ENCODE measurements around the gene BBOX1.

- TF ChIP-seq, protein P1, sequence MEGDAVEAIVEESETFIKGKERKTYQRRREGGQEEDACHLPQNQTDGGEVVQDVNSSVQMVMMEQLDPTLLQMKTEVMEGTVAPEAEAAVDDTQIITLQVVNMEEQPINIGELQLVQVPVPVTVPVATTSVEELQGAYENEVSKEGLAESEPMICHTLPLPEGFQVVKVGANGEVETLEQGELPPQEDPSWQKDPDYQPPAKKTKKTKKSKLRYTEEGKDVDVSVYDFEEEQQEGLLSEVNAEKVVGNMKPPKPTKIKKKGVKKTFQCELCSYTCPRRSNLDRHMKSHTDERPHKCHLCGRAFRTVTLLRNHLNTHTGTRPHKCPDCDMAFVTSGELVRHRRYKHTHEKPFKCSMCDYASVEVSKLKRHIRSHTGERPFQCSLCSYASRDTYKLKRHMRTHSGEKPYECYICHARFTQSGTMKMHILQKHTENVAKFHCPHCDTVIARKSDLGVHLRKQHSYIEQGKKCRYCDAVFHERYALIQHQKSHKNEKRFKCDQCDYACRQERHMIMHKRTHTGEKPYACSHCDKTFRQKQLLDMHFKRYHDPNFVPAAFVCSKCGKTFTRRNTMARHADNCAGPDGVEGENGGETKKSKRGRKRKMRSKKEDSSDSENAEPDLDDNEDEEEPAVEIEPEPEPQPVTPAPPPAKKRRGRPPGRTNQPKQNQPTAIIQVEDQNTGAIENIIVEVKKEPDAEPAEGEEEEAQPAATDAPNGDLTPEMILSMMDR (IDR thresholded peaks at IDR 0.05), result no peak
- TF ChIP-seq POLR2A (IDR thresholded peaks at IDR 0.05), result no peak
These were observed 120.5 kb downstream of the BBOX1 start for GRCh38 chr11:27161071-27161470.

All from thyroid gland (tissue), 4 donors.